Panc1 (cell line): ENCODE measurements around the gene REN.

Experiments used
- POLR2AphosphoS5 ChIP-seq: IDR thresholded peaks from 2 replicates; pipeline ENCODE4 v1.6.1; 2012; ENCODE audit warnings: mild to moderate bottlenecking, low read depth, low read length, moderate library complexity
- REST ChIP-seq, 2 experiments: IDR thresholded peaks; 2 replicates each; pipeline ENCODE4 v1.6.1; 2011 to 2012; ENCODE audit warnings: low read depth in 2 of 2, control low read depth in 1 of 2, low read length in 1 of 2, mild to moderate bottlenecking in 1 of 2, moderate library complexity in 1 of 2; ENCODE audit not compliant: insufficient read depth in 1 of 2
- SIN3A ChIP-seq: IDR thresholded peaks from 2 replicates; pipeline ENCODE4 v1.6.1; 2012; ENCODE audit warnings: low read depth, mild to moderate bottlenecking, low read length, moderate library complexity, borderline replicate concordance; ENCODE audit not compliant: insufficient read depth
- TF ChIP-seq, protein P1 (sequence below): fragments of 450-650 bp; IDR thresholded peaks from 2 replicates; pipeline ENCODE4 v1.5.1; 2017; ENCODE audit warnings: mild to moderate bottlenecking

DNA sequence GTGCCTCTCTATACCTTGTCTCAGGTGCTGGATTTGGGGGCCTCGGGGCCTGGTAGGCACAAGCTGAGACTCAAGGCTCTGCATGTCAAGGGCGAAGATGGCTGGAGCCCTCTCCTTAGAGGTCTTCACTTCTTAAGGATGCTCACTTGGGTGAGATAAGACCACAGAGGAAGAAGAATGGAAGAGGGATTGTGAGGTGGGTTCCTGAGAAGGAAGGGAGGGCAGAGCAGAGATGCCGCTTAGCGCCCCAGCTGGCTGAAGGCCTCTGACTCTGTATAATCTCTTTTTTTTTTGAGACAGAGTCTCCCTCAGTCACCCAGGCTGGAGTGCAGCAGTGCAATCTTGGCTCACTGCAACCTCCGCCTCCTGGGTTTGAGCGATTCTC is 61.0 kb downstream of the REN start:
- TF ChIP-seq, protein P1, sequence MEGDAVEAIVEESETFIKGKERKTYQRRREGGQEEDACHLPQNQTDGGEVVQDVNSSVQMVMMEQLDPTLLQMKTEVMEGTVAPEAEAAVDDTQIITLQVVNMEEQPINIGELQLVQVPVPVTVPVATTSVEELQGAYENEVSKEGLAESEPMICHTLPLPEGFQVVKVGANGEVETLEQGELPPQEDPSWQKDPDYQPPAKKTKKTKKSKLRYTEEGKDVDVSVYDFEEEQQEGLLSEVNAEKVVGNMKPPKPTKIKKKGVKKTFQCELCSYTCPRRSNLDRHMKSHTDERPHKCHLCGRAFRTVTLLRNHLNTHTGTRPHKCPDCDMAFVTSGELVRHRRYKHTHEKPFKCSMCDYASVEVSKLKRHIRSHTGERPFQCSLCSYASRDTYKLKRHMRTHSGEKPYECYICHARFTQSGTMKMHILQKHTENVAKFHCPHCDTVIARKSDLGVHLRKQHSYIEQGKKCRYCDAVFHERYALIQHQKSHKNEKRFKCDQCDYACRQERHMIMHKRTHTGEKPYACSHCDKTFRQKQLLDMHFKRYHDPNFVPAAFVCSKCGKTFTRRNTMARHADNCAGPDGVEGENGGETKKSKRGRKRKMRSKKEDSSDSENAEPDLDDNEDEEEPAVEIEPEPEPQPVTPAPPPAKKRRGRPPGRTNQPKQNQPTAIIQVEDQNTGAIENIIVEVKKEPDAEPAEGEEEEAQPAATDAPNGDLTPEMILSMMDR = no peak
- TF ChIP-seq SIN3A (no peak), REST (IDR thresholded peaks at IDR 0.05; ENCODE audit: insufficient read depth in 1 of 2, low read depth in 2 of 2, low read length in 1 of 2) (no peak), POLR2AphosphoS5 (no peak)
